Anterior cingulate cortex (tissue), 58 donors: ENCODE measurements around the gene HES4.
A peak's percentile ranks its signal among the peaks of the same experiment; 100 is the strongest.

Experiments
- DNase-seq, 58 donors: peaks; one replicate each; lab custom pipeline; 2025; lab: John Stamatoyannopoulos, UW

Gene HES4

GRCh38 chr1:999725-1000356 lies at the start of gene HES4:
Gene HES4, minus strand, starts transcription at chr1:1000097. Its CDS starts 124 bp downstream, at chr1:999973.
- peak in 56 of 58 donors; percentile 31 to 89 (median 71) for DNase-seq

GRCh38 chr1:1048765-1049164 lies 48.9 kb upstream of the HES4 start:
- no peak for DNase-seq

DNA sequence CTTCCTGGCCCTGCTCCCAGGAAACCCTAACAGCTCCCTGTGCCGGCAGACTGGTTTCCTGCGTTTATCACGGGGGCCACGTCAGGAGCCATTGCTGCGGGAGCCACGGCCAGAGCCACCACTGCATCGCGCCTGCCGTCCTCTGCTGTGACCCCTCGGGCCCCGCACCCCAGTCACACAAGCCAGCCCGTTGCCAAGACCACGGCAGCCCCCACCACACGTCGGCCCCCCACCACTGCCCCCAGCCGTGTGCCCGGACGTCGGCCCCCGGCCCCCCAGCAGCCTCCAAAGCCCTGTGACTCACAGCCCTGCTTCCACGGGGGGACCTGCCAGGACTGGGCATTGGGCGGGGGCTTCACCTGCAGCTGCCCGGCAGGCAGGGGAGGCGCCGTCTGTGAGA lies 48.1 kb upstream of the HES4 start:
- DNase-seq: no peak

GRCh38 chr1:1047407-1047806 lies 47.5 kb upstream of the HES4 start:
- DNase-seq: no peak

- DNase-seq: no peak
These were observed 46.9 kb upstream of the HES4 start for GRCh38 chr1:1046767-1047166.

GRCh38 chr1:1046243-1046642 lies 46.3 kb upstream of the HES4 start:
- no peak for DNase-seq

- no peak for DNase-seq
These were observed 45.2 kb upstream of the HES4 start for GRCh38 chr1:1045129-1045528.

- DNase-seq: no peak
These were observed 44.7 kb upstream of the HES4 start for GRCh38 chr1:1044455-1045078.

DNA sequence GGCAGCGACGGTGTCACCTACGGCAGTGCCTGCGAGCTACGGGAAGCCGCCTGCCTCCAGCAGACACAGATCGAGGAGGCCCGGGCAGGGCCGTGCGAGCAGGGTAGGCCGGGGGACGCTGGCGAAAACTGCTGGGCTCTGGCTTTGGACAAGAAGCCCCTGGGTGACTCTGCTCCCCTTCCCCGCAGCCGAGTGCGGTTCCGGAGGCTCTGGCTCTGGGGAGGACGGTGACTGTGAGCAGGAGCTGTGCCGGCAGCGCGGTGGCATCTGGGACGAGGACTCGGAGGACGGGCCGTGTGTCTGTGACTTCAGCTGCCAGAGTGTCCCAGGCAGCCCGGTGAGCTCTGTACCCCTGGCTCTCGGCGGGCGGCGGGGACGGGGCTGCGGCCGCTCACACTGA lies 44.0 kb upstream of the HES4 start:
- no peak for DNase-seq

GRCh38 chr1:1043411-1043810 lies 43.5 kb upstream of the HES4 start:
- no peak for DNase-seq

DNA sequence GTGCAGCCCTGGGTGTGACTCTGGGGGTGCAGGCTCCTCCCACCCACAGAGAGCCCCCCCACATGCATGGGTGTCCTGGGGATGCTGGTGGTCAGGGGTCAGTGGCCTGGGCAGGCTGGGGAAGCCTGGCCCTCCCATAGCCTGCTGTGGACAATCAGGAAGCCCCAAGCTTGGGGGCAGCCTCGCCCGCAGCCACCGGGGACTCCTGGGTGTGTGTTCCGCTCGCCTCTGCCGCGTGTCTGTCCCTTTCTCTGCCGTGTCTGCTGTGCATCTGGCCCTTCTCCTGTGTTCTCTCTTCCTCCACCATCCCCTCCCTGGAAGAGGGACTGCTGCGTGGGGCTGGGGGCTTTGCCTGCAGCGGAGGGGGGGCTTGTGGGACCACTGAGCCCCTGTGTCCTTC lies 42.9 kb upstream of the HES4 start:
- no peak for DNase-seq

DNA sequence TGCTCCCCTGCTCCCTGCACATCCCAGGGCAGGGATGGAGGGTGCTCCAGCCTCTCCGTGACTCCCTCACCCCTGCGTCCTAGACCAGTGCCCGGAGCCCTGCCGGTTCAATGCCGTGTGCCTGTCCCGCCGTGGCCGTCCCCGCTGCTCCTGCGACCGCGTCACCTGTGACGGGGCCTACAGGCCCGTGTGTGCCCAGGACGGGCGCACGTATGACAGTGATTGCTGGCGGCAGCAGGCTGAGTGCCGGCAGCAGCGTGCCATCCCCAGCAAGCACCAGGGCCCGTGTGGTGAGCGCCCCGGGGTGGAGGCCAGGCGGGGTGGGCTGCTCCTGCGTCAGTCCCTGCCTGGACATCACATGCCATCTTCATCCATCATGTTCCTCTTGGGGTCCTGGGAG lies 42.0 kb upstream of the HES4 start:
- no peak for DNase-seq

DNA sequence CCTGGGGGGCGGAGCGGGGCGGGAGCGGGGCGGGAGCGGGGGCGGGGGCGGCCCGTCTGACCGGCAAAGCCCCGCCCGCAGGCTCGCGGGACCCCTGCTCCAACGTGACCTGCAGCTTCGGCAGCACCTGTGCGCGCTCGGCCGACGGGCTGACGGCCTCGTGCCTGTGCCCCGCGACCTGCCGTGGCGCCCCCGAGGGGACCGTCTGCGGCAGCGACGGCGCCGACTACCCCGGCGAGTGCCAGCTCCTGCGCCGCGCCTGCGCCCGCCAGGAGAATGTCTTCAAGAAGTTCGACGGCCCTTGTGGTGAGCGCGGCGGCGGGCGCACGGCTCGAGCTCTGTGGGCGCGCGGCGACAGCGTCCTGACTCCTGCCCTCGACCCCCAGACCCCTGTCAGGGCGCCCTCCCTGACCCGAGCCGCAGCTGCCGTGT lies 41.2 kb upstream of the HES4 start:
- no peak for DNase-seq

GRCh38 chr1:1040004-1040991 lies 40.4 kb upstream of the HES4 start:
- peak in 52 of 58 donors; percentile 27 to 87 (median 70) for DNase-seq

DNA sequence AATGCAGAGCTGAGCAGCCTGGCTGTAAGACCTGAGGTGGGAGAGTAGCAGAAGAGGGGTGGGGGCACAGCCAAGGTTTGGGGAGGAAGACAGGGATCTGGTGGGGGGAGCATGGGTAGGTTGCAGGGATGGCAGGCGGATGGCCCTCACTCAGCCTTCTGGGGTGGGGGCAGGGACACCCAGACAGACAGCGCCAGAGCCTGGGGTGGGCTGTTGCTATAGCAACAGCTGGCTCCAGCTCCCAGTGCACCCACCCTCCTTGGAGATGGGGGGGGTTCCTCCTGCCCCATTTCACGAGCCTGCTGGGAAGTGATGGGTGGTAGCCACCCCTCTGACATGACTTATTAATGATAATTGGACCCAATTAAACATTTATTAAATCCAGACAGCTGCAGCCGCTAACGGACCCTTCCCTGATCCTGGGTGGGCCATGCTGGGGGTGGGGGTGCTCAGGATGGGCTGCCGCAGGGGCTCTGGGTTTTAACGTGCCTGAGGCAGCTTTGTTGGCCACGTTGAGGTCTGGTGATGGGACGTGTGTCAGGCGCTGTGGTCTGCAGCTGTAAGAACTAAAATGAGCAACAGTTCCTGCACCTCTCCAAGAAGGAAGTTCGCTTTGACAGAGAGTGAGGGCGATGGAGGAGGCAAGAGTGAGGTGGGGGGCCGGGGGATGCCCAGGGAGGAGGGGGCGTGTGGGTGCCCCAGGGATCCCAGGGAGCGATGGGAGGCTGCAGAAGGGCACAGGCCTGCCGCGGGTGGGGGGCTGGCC lies 39.4 kb upstream of the HES4 start:
- no peak for DNase-seq

- DNase-seq: no peak
These were observed 38.8 kb upstream of the HES4 start for GRCh38 chr1:1038694-1039093.

GRCh38 chr1:1037366-1038327 lies 37.8 kb upstream of the HES4 start:
- DNase-seq: peak in 12 of 58 donors; percentile 18 to 81 (median 35)

DNA sequence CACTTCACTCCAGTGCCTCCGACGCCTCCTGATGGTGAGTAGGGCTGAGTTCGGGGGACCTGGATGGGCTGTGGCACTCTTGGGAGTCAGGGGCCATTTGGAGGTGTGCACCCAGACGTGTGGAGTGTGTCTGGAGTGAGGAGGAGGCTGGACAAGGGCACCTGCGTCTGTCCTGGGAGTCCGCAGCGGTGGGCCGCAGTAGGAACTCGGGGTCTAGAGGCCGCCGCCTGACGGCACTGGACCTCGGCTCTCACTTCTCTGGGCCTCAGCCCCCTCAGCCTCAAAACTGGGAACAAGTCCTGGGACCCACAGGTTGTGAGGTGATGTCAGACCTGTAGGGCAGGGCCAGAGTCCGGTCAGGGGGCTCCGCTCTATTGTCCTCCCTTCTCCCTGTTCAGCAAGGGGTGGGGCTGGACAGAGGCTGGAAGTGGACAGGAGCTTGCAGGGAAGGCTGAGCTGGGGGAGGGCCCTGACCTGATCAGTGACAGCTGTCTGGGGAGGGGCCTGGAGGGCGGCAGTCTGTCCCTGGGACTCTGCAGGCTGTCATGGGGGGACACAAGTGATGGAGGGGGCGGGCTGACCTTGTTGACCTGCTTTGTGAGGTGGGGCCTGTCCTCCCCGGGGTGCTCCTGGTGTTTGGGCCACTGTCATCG lies 35.5 kb upstream of the HES4 start:
- DNase-seq: no peak

GRCh38 chr1:1034439-1034781 lies 34.5 kb upstream of the HES4 start:
- peak in 2 of 58 donors; percentile 25 to 35 for DNase-seq
